Fibroblast of mammary gland (primary cell): ENCODE measurements around the gene DOCK1.

Experiments used
- DNase-seq: peaks from one replicate; pipeline ENCODE4 v3.0.0-alpha.2; 2010; ENCODE audit warnings: low read depth
- H3K4me3 ChIP-seq: 2 replicates; pipeline ENCODE4 v1.5.1; 2011; ENCODE audit warnings: low read depth, mild to moderate bottlenecking, low read length, moderate library complexity; ENCODE audit not compliant: control insufficient read depth
- TF ChIP-seq, protein P1 (sequence below): conservative IDR thresholded peaks from 2 replicates; pipeline ENCODE4 v1.5.1; 2011; ENCODE audit warnings: low read depth, low read length, inconsistent platforms; ENCODE audit not compliant: control insufficient read depth, insufficient read depth

DOCK1 gene

GRCh38 chr10:127092916-127093315, 187.7 kb downstream of the DOCK1 start:
- TF ChIP-seq, protein P1, sequence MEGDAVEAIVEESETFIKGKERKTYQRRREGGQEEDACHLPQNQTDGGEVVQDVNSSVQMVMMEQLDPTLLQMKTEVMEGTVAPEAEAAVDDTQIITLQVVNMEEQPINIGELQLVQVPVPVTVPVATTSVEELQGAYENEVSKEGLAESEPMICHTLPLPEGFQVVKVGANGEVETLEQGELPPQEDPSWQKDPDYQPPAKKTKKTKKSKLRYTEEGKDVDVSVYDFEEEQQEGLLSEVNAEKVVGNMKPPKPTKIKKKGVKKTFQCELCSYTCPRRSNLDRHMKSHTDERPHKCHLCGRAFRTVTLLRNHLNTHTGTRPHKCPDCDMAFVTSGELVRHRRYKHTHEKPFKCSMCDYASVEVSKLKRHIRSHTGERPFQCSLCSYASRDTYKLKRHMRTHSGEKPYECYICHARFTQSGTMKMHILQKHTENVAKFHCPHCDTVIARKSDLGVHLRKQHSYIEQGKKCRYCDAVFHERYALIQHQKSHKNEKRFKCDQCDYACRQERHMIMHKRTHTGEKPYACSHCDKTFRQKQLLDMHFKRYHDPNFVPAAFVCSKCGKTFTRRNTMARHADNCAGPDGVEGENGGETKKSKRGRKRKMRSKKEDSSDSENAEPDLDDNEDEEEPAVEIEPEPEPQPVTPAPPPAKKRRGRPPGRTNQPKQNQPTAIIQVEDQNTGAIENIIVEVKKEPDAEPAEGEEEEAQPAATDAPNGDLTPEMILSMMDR: no peak
- H3K4me3 ChIP-seq: no peak overlapping the region
- no peak for DNase-seq

DNA sequence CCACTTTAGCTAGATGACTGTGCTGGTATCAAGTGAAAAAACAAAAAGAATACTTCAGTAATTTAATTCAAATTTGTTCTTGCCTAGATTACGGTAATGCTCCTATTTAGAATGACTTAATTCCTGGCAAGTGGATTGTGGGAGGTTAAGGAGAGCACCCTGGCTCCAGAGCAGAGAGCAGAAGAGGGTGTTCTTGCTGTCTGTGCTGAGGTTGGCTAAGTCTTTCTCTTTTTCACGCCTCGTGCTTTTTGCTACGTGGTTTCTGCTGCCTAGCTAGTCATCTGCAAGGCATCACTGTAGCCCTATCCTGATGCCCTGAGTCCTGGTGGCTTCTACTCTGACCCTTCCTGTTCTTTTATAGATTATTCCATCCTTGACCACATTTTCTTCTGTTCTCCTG, 189.8 kb downstream of the DOCK1 start:
- no peak overlapping the region for H3K4me3 ChIP-seq
- DNase-seq: no peak
- TF ChIP-seq, protein P1: no peak

DNA sequence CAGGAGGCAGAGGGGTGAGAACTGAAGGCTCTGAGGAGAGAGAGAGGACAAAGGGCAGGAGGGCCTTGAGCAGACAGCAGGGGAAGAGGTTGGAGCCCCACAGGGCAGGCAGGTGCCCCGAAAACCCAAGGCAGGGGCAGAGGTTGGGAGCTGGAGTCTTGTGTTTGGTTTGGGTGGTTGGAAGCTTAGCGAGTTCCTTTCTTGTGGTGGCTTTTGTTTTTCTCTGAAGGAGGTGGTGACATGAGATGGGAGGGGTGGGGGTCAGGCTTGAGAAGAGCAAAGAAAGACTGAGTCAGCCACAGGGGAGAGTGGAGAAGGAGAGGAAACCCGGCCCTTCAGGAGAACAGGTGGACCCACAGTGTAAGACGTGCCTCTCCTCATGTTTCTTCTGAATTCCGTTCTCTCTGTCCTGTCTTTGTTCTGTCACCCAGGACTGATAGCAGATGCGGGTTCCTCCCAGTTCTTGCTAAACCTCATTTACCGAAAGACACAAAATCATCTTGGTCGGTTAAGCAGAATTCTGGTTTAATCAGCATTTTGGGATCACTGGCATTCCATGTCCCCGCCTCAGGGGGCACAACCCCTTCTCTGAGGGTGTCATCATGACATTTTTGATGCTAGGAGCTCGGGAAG, 195.9 kb downstream of the DOCK1 start:
- H3K4me3 ChIP-seq: no peak overlapping the region
- DNase-seq: no peak
- TF ChIP-seq, protein P1: no peak

GRCh38 chr10:127102176-127102575, 196.9 kb downstream of the DOCK1 start:
- no peak for DNase-seq
- TF ChIP-seq, protein P1: no peak
- H3K4me3 ChIP-seq: no peak overlapping the region

DNA sequence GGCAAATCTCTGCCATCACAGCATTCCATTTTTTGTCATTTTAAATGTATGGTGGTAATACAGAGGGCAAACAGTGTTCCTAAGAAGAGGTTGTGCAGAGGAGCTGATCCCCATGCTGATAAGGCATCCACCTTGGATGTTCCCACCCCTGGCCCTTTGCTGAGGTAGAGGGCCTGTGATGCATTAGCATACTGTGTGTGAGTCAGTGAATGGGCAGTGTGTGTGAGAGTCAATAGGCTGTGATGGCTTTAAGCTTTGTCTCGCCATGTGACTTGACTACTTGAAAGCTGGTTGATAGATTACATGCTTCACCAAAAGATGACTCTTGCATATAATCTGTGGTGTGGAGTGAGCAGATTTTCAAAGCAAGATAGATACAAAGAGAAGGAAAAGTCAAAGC, 209.9 kb downstream of the DOCK1 start:
- TF ChIP-seq, protein P1: no peak
- peak; percentile 14 for DNase-seq
- no peak overlapping the region for H3K4me3 ChIP-seq

GRCh38 chr10:127117125-127117524, 211.9 kb downstream of the DOCK1 start:
- DNase-seq: peak; percentile 61
- TF ChIP-seq, protein P1: no peak

DNA sequence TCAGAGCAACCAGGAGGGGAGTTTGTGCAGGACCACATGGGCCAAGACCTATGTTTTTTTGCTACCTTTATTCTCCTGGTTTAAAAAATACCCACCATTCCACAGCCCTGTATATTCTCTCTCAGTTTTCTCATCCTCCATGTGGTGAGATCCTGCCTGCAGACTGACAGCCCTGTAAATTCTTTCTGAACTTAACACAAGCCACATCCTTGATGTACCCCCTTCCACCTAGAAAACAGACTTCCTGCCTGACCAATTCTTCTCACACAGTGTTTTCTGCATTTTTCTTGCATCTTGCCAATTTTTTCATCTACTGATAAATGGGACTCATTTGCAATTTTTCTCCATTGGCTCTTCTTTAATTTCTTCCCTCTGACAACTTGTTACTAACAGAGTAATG, 212.8 kb downstream of the DOCK1 start:
- TF ChIP-seq, protein P1: no peak
- DNase-seq: no peak
- no peak overlapping the region for H3K4me3 ChIP-seq

More at GRCh38 chr10:127117125-127117524, 211.9 kb downstream of the DOCK1 start:
- no peak overlapping the region for H3K4me3 ChIP-seq
